ENCODE data around the gene LIN28B.

DNA sequence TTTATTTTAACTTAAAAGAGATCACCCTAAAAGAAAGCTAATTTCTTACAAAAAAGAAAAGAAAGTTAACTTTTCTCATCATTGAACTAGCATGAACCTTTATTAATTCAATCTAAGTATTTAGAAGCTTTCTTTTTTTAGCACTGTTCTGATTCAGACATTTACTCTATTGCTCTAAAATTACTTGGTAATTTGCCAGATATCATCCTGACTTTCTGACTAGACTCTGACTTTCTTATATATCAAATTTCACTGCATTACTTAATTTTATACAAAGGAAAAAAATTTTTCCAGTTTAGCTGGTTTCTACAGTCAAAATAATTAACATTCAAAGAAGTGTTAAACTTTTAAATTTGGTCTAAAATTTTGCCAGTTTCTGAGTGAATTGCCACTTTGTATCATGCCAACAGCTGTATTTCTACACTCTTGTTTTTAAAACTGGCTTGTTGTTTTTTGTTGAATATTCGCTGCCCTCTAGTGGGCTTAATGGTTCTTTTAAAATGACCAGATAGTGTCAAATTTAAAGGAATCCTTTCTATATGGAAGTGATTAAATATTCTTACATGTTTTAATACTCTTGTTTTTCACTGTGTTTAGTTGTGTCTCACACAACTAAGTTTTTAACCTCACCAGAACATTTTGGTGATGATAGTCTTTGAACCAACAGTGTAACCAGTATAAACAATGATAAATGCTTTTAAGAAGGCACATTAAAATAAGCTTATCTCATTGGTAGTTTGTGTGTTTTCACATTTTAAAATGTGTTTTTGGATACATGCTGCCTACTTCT, 120.9 kb downstream of the LIN28B start:
- no peak for TF ChIP-seq POLR2A (IDR thresholded peaks at IDR 0.05)
- TF ChIP-seq, protein P1, sequence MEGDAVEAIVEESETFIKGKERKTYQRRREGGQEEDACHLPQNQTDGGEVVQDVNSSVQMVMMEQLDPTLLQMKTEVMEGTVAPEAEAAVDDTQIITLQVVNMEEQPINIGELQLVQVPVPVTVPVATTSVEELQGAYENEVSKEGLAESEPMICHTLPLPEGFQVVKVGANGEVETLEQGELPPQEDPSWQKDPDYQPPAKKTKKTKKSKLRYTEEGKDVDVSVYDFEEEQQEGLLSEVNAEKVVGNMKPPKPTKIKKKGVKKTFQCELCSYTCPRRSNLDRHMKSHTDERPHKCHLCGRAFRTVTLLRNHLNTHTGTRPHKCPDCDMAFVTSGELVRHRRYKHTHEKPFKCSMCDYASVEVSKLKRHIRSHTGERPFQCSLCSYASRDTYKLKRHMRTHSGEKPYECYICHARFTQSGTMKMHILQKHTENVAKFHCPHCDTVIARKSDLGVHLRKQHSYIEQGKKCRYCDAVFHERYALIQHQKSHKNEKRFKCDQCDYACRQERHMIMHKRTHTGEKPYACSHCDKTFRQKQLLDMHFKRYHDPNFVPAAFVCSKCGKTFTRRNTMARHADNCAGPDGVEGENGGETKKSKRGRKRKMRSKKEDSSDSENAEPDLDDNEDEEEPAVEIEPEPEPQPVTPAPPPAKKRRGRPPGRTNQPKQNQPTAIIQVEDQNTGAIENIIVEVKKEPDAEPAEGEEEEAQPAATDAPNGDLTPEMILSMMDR (IDR thresholded peaks at IDR 0.05), result peak in 4 of 6 experiments; percentile 29 to 58 (median 48)
